CD4-positive, alpha-beta memory T cell (primary cell): ENCODE data around the gene SCP2D1. TPM values are rescaled to one million over a fixed set of nuclear protein-coding genes. Genes with fewer than 3 reads are reported as not detected.
"Not testable (repeated sequence)": the region's sequence is repeated elsewhere in the genome, so short reads cannot be mapped to it uniquely, and the experiment has no call there.

Experiments
- CTCF ChIA-PET: fragments of 350-600 bp; sonication (Branson Sonifier 250); formaldehyde crosslinking; loops from one replicate; lab custom pipeline; 2021; ENCODE audit warnings: inconsistent platforms; ENCODE audit not compliant: partially characterized antibody; lab: Charles Lee
- POLR2A ChIA-PET: fragments of 350-600 bp; sonication (Branson Sonifier 250); formaldehyde crosslinking; loops from one replicate; lab custom pipeline; 2021; ENCODE audit not compliant: partially characterized antibody; lab: Charles Lee
- DNase-seq, 5 donors: peaks; one replicate each; pipeline versions ENCODE4 v3.0.0 to v3.0.0-alpha.2; 2020 to 2022; ENCODE audit warnings: mixed read lengths in 1 of 5
- H3K27ac ChIP-seq: one replicate; pipeline ENCODE4 v1.7.0; 2013; ENCODE audit warnings: low read depth, low read length
- H3K27me3 ChIP-seq: 2 replicates; pipeline ENCODE4 v1.7.0; 2013; ENCODE audit warnings: mild to moderate bottlenecking, low read length, moderate library complexity; ENCODE audit not compliant: insufficient read depth
- H3K36me3 ChIP-seq: 2 replicates; pipeline ENCODE4 v1.7.0; 2013; ENCODE audit warnings: mild to moderate bottlenecking, low read length, moderate library complexity; ENCODE audit not compliant: insufficient read depth
- H3K4me1 ChIP-seq: 2 replicates; pipeline ENCODE4 v1.7.0; 2013; ENCODE audit warnings: mild to moderate bottlenecking, low read length, moderate library complexity; ENCODE audit not compliant: insufficient read depth
- H3K4me3 ChIP-seq, 2 donors: one replicate each; pipeline ENCODE4 v1.7.0; 2013; ENCODE audit warnings: low read length in 2 of 2, mild to moderate bottlenecking in 1 of 2
- H3K9me3 ChIP-seq, 2 donors: one replicate each; pipeline ENCODE4 v1.7.0; 2013; ENCODE audit warnings: low read length in 2 of 2, control low read depth in 1 of 2; ENCODE audit not compliant: control insufficient read depth in 1 of 2
- H3K27ac Mint-ChIP-seq, 7 donors: one replicate each; pipeline ENCODE4 v1.8.0; 2020 to 2021; ENCODE audit warnings: mixed read lengths in 7 of 7, mild to moderate bottlenecking in 6 of 7, inconsistent platforms in 3 of 7, moderate library complexity in 3 of 7
- H3K27me3 Mint-ChIP-seq, 2 donors: one replicate each; pipeline ENCODE4 v1.8.0; 2020 to 2021; ENCODE audit warnings: mixed read lengths in 2 of 2
- H3K36me3 Mint-ChIP-seq, 2 donors: one replicate each; pipeline ENCODE4 v1.8.0; 2020 to 2021; ENCODE audit warnings: mixed read lengths in 2 of 2, inconsistent platforms in 1 of 2, mild to moderate bottlenecking in 1 of 2
- H3K4me1 Mint-ChIP-seq, 4 donors: one replicate each; pipeline ENCODE4 v1.8.0; 2020 to 2021; ENCODE audit warnings: mixed read lengths in 4 of 4, mild to moderate bottlenecking in 1 of 4
- H3K4me3 Mint-ChIP-seq, 8 donors: one replicate each; pipeline ENCODE4 v1.8.0; 2020 to 2021; ENCODE audit warnings: mixed read lengths in 8 of 8, mild to moderate bottlenecking in 7 of 8, moderate library complexity in 6 of 8, inconsistent platforms in 3 of 8
- H3K9me3 Mint-ChIP-seq, 8 donors: one replicate each; pipeline ENCODE4 v1.8.0; 2020 to 2021; ENCODE audit warnings: mixed read lengths in 8 of 8, mild to moderate bottlenecking in 5 of 8, inconsistent platforms in 3 of 8, moderate library complexity in 1 of 8
- intact Hi-C: fragments of 100-400 bp; cut with micrococcal nuclease; formaldehyde crosslinking; loops from one replicate; pipeline ENCODE4 v1.15.1; 2023
- polyA plus RNA-seq, 2 donors: library from polyadenylated mRNA; unstranded; fragments of 300-500 nt; fragmentation: Illumina TruSeq; gene quantifications; one replicate each; pipeline ENCODE4 v1.2.3, GENCODE V29; 2021
- total RNA-seq, 2 experiments: library from RNA; stranded (reverse); gene quantifications; one replicate each; pipeline ENCODE4 v1.2.3, GENCODE V29; 2021

The SCP2D1 gene
- total and polyA plus RNA-seq, 4 experiments from 2014 or later, result not detected

DNA sequence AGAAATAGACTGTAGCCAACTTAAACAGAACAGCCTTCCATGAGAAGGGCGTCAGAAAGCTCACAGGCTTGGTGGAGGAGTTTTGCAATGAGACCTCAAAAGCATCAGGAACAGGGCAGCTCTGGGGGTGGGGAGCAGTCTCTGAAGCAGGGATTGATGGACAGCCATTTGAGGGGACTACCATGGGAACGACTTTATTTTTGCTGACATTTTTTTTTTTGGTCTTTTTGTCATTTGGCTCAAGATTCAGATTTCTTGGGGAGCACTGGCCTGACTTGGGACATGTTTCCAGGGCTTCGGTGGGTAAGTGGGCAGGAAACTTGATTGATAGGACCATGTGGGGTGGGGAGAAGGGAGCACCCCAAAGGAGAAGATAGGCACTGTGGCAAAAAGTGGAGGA, 32.1 kb upstream of the SCP2D1 start:
- Histone ChIP-seq H3K36me3 (no peaks in the 10 kb centered on the region), H3K9me3 (no peaks in the 10 kb centered on the region), H3K4me1 (no peaks in the 10 kb centered on the region), H3K4me3 (no peak overlapping the region), H3K27ac (no peak overlapping the region), H3K27me3 (no peaks in the 10 kb centered on the region)
- Mint-ChIP-seq H3K27ac (no peak overlapping the region), H3K27me3 (peaks cover 11 to 12% of the 10 kb centered on the region in 2 donors), H3K4me3 (no peak overlapping the region), H3K4me1 (no peaks in the 10 kb centered on the region), H3K36me3 (no peaks in the 10 kb centered on the region), H3K9me3 (peaks cover 0 to 2% (median 0%) of the 10 kb centered on the region in 8 donors)
- ChIA-PET CTCF (no interaction called here), POLR2A (interaction anchor here (1.3 kb wide), 1 partner anchor 12 kb away, joined by 3 read pairs; no protein-coding TSS in a partner anchor)
- intact Hi-C loops, result no loop called here
- no peak for DNase-seq

DNA sequence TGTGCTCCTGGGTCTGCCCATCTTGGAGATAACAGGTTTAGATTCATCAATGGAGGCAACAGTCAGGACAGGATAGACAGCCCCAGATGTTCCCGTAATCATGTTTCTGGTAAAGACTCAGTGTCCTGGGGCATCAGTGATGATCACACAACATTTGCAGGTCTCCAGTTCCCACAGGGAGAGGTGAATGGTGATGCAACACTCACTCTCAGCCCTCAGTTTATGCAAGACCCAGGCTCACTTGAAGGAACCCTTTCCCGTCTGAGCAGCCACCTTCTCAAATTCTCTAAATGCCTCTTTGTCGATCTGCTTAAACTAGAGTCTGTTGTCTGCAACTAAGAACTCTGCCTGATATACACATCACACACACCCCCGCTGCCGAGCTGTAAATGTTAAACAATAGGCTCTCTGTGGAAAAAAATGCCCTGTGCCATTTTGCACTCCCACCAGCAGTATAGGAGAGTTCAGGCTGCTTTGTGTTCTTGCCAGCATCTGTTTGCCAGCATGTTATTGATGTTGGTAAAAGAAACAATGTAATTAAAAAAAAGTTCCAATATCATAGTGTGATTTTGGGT, 30.1 kb upstream of the SCP2D1 start:
- no peak overlapping the region for H3K4me3 Mint-ChIP-seq
- H3K27me3 Mint-ChIP-seq, result peaks cover 19 to 21% of the 10 kb centered on the region in 2 donors
- peaks cover under 1 to 8% (median 3%) of the 10 kb centered on the region in 8 donors for H3K9me3 Mint-ChIP-seq
- H3K4me1 Mint-ChIP-seq, result no peaks in the 10 kb centered on the region
- no peak overlapping the region for H3K27ac Mint-ChIP-seq
- no peak for DNase-seq
- Histone ChIP-seq H3K36me3 (no peaks in the 10 kb centered on the region), H3K27me3 (no peaks in the 10 kb centered on the region), H3K9me3 (no peaks in the 10 kb centered on the region), H3K4me1 (no peaks in the 10 kb centered on the region), H3K4me3 (no peak overlapping the region), H3K27ac (no peak overlapping the region)
- intact Hi-C loops, result no loop called here
- ChIA-PET POLR2A (no interaction called here), CTCF (no interaction called here)
- H3K36me3 Mint-ChIP-seq, result peaks cover 0 to 6% of the 10 kb centered on the region in 2 donors

DNA sequence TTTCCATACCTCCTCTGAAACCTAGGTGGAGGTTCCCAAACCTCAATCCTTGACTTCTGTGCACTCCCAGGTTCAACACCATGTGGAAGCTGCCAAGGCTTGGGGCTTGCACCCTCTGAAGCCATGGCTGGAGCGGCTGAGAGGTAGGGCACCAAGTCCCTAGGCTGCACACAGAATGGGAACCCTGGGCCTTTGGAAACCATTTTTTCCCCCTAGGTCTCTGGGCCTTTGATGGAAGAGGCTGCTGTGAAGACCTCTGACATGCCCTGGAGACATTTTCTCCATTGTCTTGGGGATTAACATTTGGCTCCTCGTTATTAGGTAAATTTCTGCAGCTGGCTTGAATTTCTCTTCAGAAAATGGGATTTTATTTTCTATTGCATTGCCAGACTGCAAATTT, 26.5 kb upstream of the SCP2D1 start:
- H3K4me1 Mint-ChIP-seq, DNase-seq, H3K27me3 ChIP-seq, H3K9me3 Mint-ChIP-seq, intact Hi-C loops, H3K4me3 Mint-ChIP-seq, POLR2A ChIA-PET, H3K9me3 ChIP-seq, CTCF ChIA-PET, H3K4me1 ChIP-seq, H3K4me3 ChIP-seq, H3K27ac ChIP-seq, H3K36me3 ChIP-seq, H3K36me3 Mint-ChIP-seq, H3K27ac Mint-ChIP-seq: not testable (repeated sequence)
- H3K27me3 Mint-ChIP-seq, result peaks cover 27 to 33% of the 10 kb centered on the region in 2 donors

- CTCF ChIA-PET, result no interaction called here
- no peak overlapping the region for H3K27ac Mint-ChIP-seq
- H3K9me3 ChIP-seq, result no peaks in the 10 kb centered on the region
- H3K4me3 Mint-ChIP-seq, result no peak overlapping the region
- H3K9me3 Mint-ChIP-seq, result peaks cover 2 to 9% (median 4%) of the 10 kb centered on the region in 8 donors
- peaks cover 0 to 6% of the 10 kb centered on the region in 2 donors for H3K36me3 Mint-ChIP-seq
- H3K36me3 ChIP-seq, result no peaks in the 10 kb centered on the region
- POLR2A ChIA-PET, result no interaction called here
- no peak overlapping the region for H3K4me3 ChIP-seq
- H3K4me1 ChIP-seq, result no peaks in the 10 kb centered on the region
- peaks cover 5% of the 10 kb centered on the region for H3K27me3 ChIP-seq
- no peaks in the 10 kb centered on the region for H3K4me1 Mint-ChIP-seq
- intact Hi-C loops, result no loop called here
- no peak for DNase-seq
- peaks cover 27 to 33% of the 10 kb centered on the region in 2 donors for H3K27me3 Mint-ChIP-seq
- H3K27ac ChIP-seq, result no peak overlapping the region
These were observed 25.6 kb upstream of the SCP2D1 start for GRCh38 chr20:18788021-18788420.

DNA sequence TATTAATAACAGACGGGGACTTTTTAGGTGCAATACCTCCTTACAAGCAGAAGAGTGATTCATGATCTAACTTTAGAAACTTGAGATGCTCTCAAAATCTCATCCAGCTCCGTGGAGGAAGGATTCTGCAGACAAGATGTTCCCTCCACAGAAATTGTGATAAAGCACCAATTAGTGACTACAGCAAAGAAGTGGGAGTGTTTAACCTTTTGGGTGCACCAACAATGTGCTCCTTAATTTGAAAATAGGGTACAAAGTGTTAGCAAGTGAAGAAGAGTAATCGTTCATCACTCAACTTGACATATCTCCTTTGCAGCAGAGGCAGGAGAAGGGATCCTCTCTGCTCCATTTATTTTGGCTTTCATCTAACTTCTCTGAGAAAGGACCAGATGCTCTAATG, 22.8 kb upstream of the SCP2D1 start:
- peaks cover 12% of the 10 kb centered on the region for H3K4me1 ChIP-seq
- Mint-ChIP-seq H3K4me1 (peaks cover 5 to 17% (median 11%) of the 10 kb centered on the region in 4 donors), H3K9me3 (peaks cover 2 to 9% (median 4%) of the 10 kb centered on the region in 8 donors), H3K27ac (peak overlapping the region in 1 of 7 donors; percentile 31), H3K36me3 (peaks cover 3 to 6% of the 10 kb centered on the region in 2 donors), H3K4me3 (no peak overlapping the region), H3K27me3 (peaks cover 22% of the 10 kb centered on the region in 2 donors)
- peaks cover 5% of the 10 kb centered on the region for H3K27me3 ChIP-seq
- no peaks in the 10 kb centered on the region for H3K36me3 ChIP-seq
- H3K27ac ChIP-seq, result no peak overlapping the region
- POLR2A ChIA-PET, result no interaction called here
- DNase-seq, result no peak
- no peaks in the 10 kb centered on the region for H3K9me3 ChIP-seq
- H3K4me3 ChIP-seq, result no peak overlapping the region
- CTCF ChIA-PET, result no interaction called here
- intact Hi-C loops, result loop anchor here (5.0 kb wide), 3 partner anchors 203 to 1922 kb away; partner anchors contain the start of genes CFAP61, CRNKL1, DTD1 and RALGAPA2

DNA sequence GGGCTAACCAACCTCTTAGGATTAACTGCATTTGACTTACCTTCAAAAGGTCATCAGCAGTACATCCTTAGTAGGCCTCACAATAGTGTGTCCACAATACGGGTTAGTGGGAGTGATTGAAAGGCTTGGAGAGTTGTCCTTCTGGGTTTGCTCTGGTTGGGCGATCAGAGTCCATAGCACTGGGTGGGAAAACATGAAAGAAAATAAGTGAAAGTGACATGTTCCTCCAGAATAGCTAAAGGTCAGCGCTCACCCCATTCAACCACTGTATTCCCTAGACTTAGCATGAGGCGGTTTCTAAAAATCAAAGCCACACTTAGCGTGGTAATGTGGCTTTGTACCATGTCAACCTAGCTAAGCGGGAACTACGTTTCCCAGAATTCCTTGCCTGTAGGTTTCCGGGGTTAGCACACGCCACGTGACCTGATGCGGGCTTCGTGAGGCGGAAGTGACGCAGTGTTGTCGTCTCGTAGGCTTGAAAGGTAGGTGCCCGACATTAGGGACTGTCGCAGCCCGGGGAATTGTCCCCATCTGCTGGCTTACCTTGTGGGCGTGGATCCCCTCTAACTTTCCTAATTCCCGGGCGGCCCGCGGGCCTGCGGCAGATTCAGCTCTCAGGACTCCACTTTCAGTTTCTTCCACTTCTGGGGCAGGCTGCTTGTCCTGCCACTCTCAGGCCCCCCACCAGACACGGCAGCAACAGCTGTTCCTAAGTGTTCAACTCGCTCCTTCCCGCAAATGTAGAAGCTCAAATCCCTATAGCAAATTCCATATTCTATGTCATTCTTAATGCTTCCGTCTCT, 19.8 kb upstream of the SCP2D1 start:
- ChIA-PET POLR2A (interaction anchor here (0.6 to 2.2 kb wide), 15 partner anchors 9 to 1258 kb away, joined by 3 to 15 read pairs (median 4); partner anchors contain the start of genes CFAP61, CRNKL1, DZANK1 and KAT14), CTCF (interaction anchor here (0.6 to 1.5 kb wide), 7 partner anchors 76 to 1290 kb away, joined by 3 to 5 read pairs (median 3); partner anchors contain the start of gene ZNF133)
- Histone ChIP-seq H3K4me1 (peaks cover 12% of the 10 kb centered on the region), H3K27me3 (peaks cover 5% of the 10 kb centered on the region), H3K27ac (peak overlapping the region; percentile 85), H3K9me3 (no peaks in the 10 kb centered on the region), H3K4me3 (peak overlapping the region; percentile 36 to 80), H3K36me3 (no peaks in the 10 kb centered on the region)
- Mint-ChIP-seq H3K9me3 (peaks cover 0 to 5% (median under 1%) of the 10 kb centered on the region in 8 donors), H3K36me3 (peaks cover 6% of the 10 kb centered on the region in 2 donors), H3K27ac (peak overlapping the region; percentile 92 to 100 (median 100)), H3K4me3 (peak overlapping the region; percentile 94 to 98 (median 96)), H3K27me3 (peaks cover 15 to 17% of the 10 kb centered on the region in 2 donors), H3K4me1 (peaks cover 5 to 17% (median 11%) of the 10 kb centered on the region in 4 donors)
- peak; percentile 85 to 94 (median 89) for DNase-seq
- intact Hi-C loops, result loop anchor here (1.0 to 5.0 kb wide), 7 partner anchors 207 to 1918 kb away; partner anchors contain the start of genes CFAP61, CRNKL1, DTD1 and KAT14
